Loucy (cell line): ENCODE measurements around the gene RRAS.

ENCODE experiments used
- EZH2phosphoT487 ChIP-seq: fragments of 200-600 bp; IDR thresholded peaks from 2 replicates; pipeline ENCODE4 v1.6.1; 2018; ENCODE audit warnings: antibody characterized with exemption, mild to moderate bottlenecking, moderate library complexity, borderline replicate concordance
- TF ChIP-seq, protein P1 (sequence below): fragments of 200-600 bp; sonication (generic); conservative IDR thresholded peaks from 2 replicates; pipeline ENCODE4 v1.5.1; 2014; ENCODE audit warnings: mild to moderate bottlenecking, antibody characterized with exemption, low read length

GRCh38 chr19:49676136-49676783 lies 36.3 kb upstream of the RRAS start:
- TF ChIP-seq, protein P1, sequence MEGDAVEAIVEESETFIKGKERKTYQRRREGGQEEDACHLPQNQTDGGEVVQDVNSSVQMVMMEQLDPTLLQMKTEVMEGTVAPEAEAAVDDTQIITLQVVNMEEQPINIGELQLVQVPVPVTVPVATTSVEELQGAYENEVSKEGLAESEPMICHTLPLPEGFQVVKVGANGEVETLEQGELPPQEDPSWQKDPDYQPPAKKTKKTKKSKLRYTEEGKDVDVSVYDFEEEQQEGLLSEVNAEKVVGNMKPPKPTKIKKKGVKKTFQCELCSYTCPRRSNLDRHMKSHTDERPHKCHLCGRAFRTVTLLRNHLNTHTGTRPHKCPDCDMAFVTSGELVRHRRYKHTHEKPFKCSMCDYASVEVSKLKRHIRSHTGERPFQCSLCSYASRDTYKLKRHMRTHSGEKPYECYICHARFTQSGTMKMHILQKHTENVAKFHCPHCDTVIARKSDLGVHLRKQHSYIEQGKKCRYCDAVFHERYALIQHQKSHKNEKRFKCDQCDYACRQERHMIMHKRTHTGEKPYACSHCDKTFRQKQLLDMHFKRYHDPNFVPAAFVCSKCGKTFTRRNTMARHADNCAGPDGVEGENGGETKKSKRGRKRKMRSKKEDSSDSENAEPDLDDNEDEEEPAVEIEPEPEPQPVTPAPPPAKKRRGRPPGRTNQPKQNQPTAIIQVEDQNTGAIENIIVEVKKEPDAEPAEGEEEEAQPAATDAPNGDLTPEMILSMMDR: no peak
- TF ChIP-seq EZH2phosphoT487: no peak
